ENCODE measurements around the gene SCOC.

GRCh38 chr4:140351093-140352075 is 22.1 kb upstream of the SCOC start:
- no peak for TF ChIP-seq SNAI2 (CRISPR knock-in tag; IDR thresholded peaks at IDR 0.05)
- no peak for TF ChIP-seq RARB (CRISPR knock-in tag; IDR thresholded peaks at IDR 0.05)
- no peak for TF ChIP-seq ZFP30 (CRISPR knock-in tag; IDR thresholded peaks at IDR 0.05)
- TF ChIP-seq ARNTL (CRISPR knock-in tag; IDR thresholded peaks at IDR 0.05; ENCODE audit: borderline replicate concordance, low read depth) = no peak

All from SK-N-SH treated with all-trans-retinoic acid at 6 μM for 48 hours (cell line).